Breast epithelium (tissue), 3 donors: Measurements from ENCODE around the gene PRKAG1.

ENCODE experiments used
- POLR2A ChIP-seq: fragments of 450-650 bp; IDR thresholded peaks from one replicate; pipeline ENCODE4 v1.6.1; 2016; ENCODE audit warnings: antibody characterized with exemption, mild to moderate bottlenecking, moderate library complexity
- POLR2AphosphoS5 ChIP-seq, 3 donors: sonication (generic); formaldehyde crosslinking; IDR thresholded peaks; one replicate each; pipeline ENCODE4 v1.6.1; 2017; ENCODE audit warnings: antibody characterized with exemption in 3 of 3
- TF ChIP-seq, protein P1 (sequence below), 3 donors: fragments of 450-650 bp; IDR thresholded peaks; one replicate each; pipeline ENCODE4 v1.5.1; 2016 to 2017; ENCODE audit warnings: antibody characterized with exemption in 3 of 3, mild to moderate bottlenecking in 3 of 3, moderate library complexity in 3 of 3

DNA sequence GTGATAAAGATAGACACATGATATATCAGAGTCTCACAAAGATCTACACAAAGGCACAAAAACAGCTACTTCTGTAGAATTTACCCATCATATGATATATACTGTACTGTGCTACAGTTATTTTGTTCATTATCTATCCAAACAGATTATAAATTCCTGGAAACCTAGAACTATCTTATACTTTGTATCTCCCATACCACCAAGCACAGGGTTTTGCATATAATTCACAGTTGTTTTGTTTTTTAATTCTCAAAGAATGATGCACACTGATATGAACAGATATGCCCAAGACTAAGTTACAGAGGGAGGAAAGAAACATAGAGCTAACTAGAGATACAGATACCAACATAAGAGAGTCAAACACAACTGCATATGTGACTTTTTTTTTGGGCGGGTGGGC is 3.4 kb downstream of the PRKAG1 start:
- TF ChIP-seq, protein P1, sequence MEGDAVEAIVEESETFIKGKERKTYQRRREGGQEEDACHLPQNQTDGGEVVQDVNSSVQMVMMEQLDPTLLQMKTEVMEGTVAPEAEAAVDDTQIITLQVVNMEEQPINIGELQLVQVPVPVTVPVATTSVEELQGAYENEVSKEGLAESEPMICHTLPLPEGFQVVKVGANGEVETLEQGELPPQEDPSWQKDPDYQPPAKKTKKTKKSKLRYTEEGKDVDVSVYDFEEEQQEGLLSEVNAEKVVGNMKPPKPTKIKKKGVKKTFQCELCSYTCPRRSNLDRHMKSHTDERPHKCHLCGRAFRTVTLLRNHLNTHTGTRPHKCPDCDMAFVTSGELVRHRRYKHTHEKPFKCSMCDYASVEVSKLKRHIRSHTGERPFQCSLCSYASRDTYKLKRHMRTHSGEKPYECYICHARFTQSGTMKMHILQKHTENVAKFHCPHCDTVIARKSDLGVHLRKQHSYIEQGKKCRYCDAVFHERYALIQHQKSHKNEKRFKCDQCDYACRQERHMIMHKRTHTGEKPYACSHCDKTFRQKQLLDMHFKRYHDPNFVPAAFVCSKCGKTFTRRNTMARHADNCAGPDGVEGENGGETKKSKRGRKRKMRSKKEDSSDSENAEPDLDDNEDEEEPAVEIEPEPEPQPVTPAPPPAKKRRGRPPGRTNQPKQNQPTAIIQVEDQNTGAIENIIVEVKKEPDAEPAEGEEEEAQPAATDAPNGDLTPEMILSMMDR (IDR thresholded peaks at IDR 0.05): no peak
- TF ChIP-seq POLR2AphosphoS5 (IDR thresholded peaks at IDR 0.05) (no peak), POLR2A (no peak)
